HFF-Myc (cell line): Measurements from ENCODE around the gene WNT9B.

ENCODE experiments used
- DNase-seq: peaks from one replicate; pipeline ENCODE4 v3.0.0-alpha.2; 2011; ENCODE audit warnings: low read depth; ENCODE audit errors: extremely low read depth
- H3K4me3 ChIP-seq: replicated peaks from 2 replicates; pipeline ENCODE4 v1.5.1; 2011; ENCODE audit warnings: low read depth, mild to moderate bottlenecking, control low read depth, low read length
- TF ChIP-seq, protein P1 (sequence below): IDR thresholded peaks from 2 replicates; pipeline ENCODE4 v1.5.1; 2012; ENCODE audit warnings: mild to moderate bottlenecking, low read depth, low read length, control low read depth; ENCODE audit errors: missing control alignments

The WNT9B gene

DNA sequence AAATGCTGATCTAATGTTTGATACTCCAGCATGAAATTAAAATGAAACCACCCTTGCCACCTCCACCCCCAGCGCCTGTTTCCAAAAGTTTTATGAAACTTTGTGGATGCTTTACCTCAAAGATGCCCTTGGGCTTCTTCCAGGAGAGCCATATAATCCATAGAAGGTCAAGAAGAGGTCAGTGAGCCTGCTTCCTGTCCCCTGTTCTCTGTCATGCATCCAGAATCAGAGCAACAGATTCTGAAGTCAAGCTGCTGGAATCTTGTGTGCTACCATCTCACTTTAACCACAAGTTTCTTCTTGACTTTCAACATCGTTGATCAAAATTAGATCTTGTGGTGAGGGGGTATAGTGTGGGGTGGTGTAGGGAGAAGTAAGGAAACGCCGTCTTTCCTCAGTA is 80.2 kb downstream of the WNT9B start:
- TF ChIP-seq, protein P1, sequence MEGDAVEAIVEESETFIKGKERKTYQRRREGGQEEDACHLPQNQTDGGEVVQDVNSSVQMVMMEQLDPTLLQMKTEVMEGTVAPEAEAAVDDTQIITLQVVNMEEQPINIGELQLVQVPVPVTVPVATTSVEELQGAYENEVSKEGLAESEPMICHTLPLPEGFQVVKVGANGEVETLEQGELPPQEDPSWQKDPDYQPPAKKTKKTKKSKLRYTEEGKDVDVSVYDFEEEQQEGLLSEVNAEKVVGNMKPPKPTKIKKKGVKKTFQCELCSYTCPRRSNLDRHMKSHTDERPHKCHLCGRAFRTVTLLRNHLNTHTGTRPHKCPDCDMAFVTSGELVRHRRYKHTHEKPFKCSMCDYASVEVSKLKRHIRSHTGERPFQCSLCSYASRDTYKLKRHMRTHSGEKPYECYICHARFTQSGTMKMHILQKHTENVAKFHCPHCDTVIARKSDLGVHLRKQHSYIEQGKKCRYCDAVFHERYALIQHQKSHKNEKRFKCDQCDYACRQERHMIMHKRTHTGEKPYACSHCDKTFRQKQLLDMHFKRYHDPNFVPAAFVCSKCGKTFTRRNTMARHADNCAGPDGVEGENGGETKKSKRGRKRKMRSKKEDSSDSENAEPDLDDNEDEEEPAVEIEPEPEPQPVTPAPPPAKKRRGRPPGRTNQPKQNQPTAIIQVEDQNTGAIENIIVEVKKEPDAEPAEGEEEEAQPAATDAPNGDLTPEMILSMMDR: no peak
- DNase-seq: no peak
- no peak overlapping the region for H3K4me3 ChIP-seq

DNA sequence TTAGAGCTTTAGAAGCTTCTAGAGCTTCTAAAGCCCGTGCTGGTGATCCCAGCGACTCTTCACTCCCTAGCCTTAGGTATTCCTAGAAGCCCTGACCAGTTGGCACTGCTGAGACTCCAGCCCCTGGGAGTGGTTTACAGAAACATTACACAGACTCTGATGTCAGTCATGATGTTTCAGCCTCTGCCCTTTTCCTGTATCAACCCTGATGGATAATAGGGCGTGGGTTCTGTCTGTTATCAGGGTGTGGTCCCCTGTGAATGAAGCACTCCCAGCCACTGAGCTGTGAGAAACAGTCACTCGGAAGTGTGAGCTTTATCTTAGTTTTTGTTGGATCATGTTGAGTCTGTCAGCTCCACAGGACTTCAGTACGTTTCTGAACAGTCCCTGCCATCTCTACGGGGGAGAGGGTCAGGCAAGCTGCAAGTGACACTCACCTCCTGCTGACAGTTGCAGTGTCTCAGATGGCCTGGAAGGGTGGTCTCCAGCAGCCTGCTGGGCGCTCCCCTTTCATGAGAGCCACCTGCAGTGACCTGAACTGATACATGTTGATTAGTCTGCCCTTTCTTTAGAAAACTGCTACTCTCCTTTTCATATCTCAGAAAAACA is 84.4 kb downstream of the WNT9B start:
- DNase-seq: no peak

More for the DNA sequence above, 84.4 kb downstream of the WNT9B start:
- H3K4me3 ChIP-seq: no peak overlapping the region
- TF ChIP-seq, protein P1: no peak
